ENCODE results near the gene GLIPR2. TPM values are rescaled to one million over a fixed set of nuclear protein-coding genes. Genes with fewer than 3 reads are reported as not detected.

GLIPR2 gene
- polyA plus RNA-seq, 1 of the 3 experiments (the other 2 are of a cell fraction): 38.3 TPM

DNA sequence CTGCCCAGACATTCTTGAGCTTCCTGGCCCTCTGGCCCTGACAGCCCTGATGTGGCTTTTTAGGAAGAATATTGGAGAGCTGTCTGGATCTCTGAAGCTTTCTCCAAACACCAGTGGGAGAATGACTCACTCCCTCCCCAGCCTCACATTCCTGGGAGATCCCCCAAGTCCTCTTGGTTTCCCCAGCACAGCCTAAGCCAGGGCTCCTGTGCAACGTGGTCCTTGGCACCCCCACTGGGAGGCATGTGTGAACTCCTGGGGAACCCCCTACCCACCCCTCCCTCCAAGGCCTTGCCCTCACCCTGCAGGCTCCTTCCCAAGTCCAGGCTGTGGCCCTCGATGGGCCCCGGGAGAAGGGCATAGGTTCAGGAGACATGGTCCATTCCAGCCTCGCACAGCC is 12.7 kb downstream of the GLIPR2 start:
- TF ChIP-seq TEAD4 (IDR thresholded peaks at IDR 0.05; ENCODE audit: borderline replicate concordance, insufficient read depth) (0 out of 2 replicates have a peak, but pooled peaks have one; percentile 32), MEF2A (IDR thresholded peaks at IDR 0.05; ENCODE audit: borderline replicate concordance, low read depth) (no peak), TAF1 (IDR thresholded peaks at IDR 0.05; ENCODE audit: borderline replicate concordance, low read depth, low read length) (no peak), RAD21 (IDR thresholded peaks at IDR 0.05; ENCODE audit: low read length) (no peak), EP300 (IDR thresholded peaks at IDR 0.05; ENCODE audit: borderline replicate concordance in 1 of 2, low read depth in 1 of 2, low read length in 1 of 2) (no peak), FOSL2 (IDR thresholded peaks at IDR 0.05; ENCODE audit: borderline replicate concordance, low read depth) (peak; percentile 83), GATA2 (CRISPR knock-in tag; IDR thresholded peaks at IDR 0.05) (no peak), JUND (IDR thresholded peaks at IDR 0.05) (peak; percentile 75), GABPA (IDR thresholded peaks at IDR 0.05; ENCODE audit: low read depth) (no peak), ELF1 (IDR thresholded peaks at IDR 0.05) (no peak), TCF12 (IDR thresholded peaks at IDR 0.05) (no peak)
- TF ChIP-seq, protein P1, sequence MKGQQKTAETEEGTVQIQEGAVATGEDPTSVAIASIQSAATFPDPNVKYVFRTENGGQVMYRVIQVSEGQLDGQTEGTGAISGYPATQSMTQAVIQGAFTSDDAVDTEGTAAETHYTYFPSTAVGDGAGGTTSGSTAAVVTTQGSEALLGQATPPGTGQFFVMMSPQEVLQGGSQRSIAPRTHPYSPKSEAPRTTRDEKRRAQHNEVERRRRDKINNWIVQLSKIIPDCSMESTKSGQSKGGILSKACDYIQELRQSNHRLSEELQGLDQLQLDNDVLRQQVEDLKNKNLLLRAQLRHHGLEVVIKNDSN (IDR thresholded peaks at IDR 0.05; ENCODE audit: borderline replicate concordance, low read depth): no peak
- TF ChIP-seq, protein P2, sequence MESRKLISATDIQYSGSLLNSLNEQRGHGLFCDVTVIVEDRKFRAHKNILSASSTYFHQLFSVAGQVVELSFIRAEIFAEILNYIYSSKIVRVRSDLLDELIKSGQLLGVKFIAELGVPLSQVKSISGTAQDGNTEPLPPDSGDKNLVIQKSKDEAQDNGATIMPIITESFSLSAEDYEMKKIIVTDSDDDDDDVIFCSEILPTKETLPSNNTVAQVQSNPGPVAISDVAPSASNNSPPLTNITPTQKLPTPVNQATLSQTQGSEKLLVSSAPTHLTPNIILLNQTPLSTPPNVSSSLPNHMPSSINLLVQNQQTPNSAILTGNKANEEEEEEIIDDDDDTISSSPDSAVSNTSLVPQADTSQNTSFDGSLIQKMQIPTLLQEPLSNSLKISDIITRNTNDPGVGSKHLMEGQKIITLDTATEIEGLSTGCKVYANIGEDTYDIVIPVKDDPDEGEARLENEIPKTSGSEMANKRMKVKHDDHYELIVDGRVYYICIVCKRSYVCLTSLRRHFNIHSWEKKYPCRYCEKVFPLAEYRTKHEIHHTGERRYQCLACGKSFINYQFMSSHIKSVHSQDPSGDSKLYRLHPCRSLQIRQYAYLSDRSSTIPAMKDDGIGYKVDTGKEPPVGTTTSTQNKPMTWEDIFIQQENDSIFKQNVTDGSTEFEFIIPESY (IDR thresholded peaks at IDR 0.05; ENCODE audit: borderline replicate concordance, low read depth): no peak
- ChIA-PET CTCF (interaction anchor here (0.6 to 7.0 kb wide), 10 partner anchors 9 to 246 kb away, joined by 3 to 105 read pairs (median 4); partner anchors contain the start of genes CCIN, CLTA and GLIPR2), POLR2A (interaction anchor here (1.1 to 2.7 kb wide), 4 partner anchors 9 to 41 kb away, joined by 3 to 38 read pairs (median 7); partner anchors contain the start of genes CLTA and GLIPR2)
- H4K20me1 ChIP-seq (ENCODE audit: insufficient read depth): no peaks in the 10 kb centered on the region
- peaks cover 3% of the 10 kb centered on the region; the same call in 1 of the 2 replicates for H3K79me2 ChIP-seq (ENCODE audit: insufficient read depth)
- peak overlapping the region; percentile 38; the same call in 1 of the 2 replicates for H3K9ac ChIP-seq
- H3K4me2 ChIP-seq: peak overlapping the region; percentile 74
- DNase-seq: peak; percentile 41
- H3K36me3 ChIP-seq (replicated peaks in 1 of 2; ENCODE audit: control insufficient read depth in 1 of 2, insufficient read depth in 2 of 2, low read length in 1 of 2): peaks cover 0 to 37% of the 10 kb centered on the region in 2 experiments
- no peaks in the 10 kb centered on the region for H3K9me3 ChIP-seq
- no peak overlapping the region for H2AFZ ChIP-seq (ENCODE audit: low read depth)
- no peaks in the 10 kb centered on the region for H3K9me2 ChIP-seq
- H3K27ac ChIP-seq (ENCODE audit: low read depth in 2 of 2, low read length in 1 of 2): peak overlapping the region; percentile 89 to 98
- H3K27me3 ChIP-seq (ENCODE audit: insufficient read depth): no peaks in the 10 kb centered on the region
- peak overlapping the region in 1 of 2 experiments; percentile 6; a peak in 1 of 4 replicates for H3K4me3 ChIP-seq (ENCODE audit: low read depth in 2 of 2, low read length in 1 of 2)
- 64% methylated on average over 4 of the region's 4 CpGs for WGBS (ENCODE audit: low lambda C conversion rate)
- H3F3A ChIP-seq (replicated peaks; ENCODE audit: insufficient read depth): peaks cover 50% of the 10 kb centered on the region
- H3K4me1 ChIP-seq (ENCODE audit: control insufficient read depth in 1 of 2, insufficient read depth in 2 of 2, low read depth in 1 of 2, low read length in 1 of 2): peaks cover 16 to 41% of the 10 kb centered on the region in 2 experiments; a peak in 3 of 4 replicates

DNA sequence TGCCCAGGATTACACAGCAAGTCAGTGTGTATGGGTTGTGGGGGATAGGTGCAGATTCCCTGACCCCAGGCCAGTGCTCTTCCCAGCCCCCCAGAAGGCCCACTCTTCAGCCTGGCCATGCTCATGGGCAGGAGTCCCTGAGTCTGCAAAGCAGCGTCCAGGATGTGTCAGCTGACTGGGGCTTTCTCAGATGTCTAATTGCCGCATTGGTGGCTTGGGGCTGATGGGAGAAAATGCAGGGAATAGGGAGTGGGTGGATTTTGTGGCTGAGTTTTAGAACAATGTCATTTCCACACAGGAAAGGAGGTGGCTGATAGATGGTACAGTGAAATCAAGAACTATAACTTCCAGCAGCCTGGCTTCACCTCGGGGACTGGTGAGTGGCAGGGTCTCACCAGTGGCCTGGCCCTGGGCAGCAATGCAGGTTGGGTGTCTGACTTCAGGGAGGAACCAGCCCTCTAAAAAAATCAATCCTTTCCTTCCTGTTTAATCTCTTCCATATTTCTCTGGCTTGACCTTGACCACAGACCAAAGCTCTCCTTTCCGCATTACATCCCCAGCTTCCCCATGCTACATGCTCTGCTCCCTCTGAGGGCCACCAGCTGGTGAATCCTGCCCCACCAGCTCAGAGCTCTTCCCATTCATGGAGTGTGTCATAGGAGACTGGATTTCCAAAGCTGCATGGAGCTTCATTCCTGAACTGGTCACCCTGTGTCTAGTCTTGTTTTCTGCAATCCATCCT is 14.2 kb downstream of the GLIPR2 start:
- H3K79me2 ChIP-seq (ENCODE audit: insufficient read depth): peaks cover 3% of the 10 kb centered on the region
- no peaks in the 10 kb centered on the region for H4K20me1 ChIP-seq (ENCODE audit: insufficient read depth)
- H3F3A ChIP-seq (replicated peaks; ENCODE audit: insufficient read depth): peaks cover 60% of the 10 kb centered on the region
- no peak overlapping the region for H3K4me3 ChIP-seq (ENCODE audit: low read depth in 2 of 2, low read length in 1 of 2)
- TF ChIP-seq, protein P3, sequence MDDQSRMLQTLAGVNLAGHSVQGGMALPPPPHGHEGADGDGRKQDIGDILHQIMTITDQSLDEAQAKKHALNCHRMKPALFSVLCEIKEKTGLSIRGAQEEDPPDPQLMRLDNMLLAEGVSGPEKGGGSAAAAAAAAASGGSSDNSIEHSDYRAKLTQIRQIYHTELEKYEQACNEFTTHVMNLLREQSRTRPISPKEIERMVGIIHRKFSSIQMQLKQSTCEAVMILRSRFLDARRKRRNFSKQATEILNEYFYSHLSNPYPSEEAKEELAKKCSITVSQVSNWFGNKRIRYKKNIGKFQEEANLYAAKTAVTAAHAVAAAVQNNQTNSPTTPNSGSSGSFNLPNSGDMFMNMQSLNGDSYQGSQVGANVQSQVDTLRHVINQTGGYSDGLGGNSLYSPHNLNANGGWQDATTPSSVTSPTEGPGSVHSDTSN (IDR thresholded peaks at IDR 0.05): no peak
- no peak for TF ChIP-seq ELF1 (IDR thresholded peaks at IDR 0.05)
- TF ChIP-seq GABPA (IDR thresholded peaks at IDR 0.05; ENCODE audit: low read depth): no peak
- TF ChIP-seq TEAD4 (IDR thresholded peaks at IDR 0.05; ENCODE audit: borderline replicate concordance, insufficient read depth): no peak
- TF ChIP-seq JUND (IDR thresholded peaks at IDR 0.05): no peak
- TF ChIP-seq RFX5 (IDR thresholded peaks at IDR 0.05; ENCODE audit: low read length): no peak
- TF ChIP-seq YY1 (IDR thresholded peaks at IDR 0.05; ENCODE audit: low read depth): no peak
- TF ChIP-seq FOXM1 (IDR thresholded peaks at IDR 0.05; ENCODE audit: low read depth): no peak
- no peak for TF ChIP-seq TCF12 (IDR thresholded peaks at IDR 0.05)
- no peak for TF ChIP-seq SMC3 (IDR thresholded peaks at IDR 0.05; ENCODE audit: low read depth, low read length)
- TF ChIP-seq, protein P4, sequence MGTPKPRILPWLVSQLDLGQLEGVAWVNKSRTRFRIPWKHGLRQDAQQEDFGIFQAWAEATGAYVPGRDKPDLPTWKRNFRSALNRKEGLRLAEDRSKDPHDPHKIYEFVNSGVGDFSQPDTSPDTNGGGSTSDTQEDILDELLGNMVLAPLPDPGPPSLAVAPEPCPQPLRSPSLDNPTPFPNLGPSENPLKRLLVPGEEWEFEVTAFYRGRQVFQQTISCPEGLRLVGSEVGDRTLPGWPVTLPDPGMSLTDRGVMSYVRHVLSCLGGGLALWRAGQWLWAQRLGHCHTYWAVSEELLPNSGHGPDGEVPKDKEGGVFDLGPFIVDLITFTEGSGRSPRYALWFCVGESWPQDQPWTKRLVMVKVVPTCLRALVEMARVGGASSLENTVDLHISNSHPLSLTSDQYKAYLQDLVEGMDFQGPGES (IDR thresholded peaks at IDR 0.05; ENCODE audit: low read depth, low read length): no peak
- no peak for TF ChIP-seq FOSL2 (IDR thresholded peaks at IDR 0.05; ENCODE audit: borderline replicate concordance, low read depth)
- TF ChIP-seq SIN3A (IDR thresholded peaks at IDR 0.05; ENCODE audit: borderline replicate concordance, low read depth, low read length): no peak
- H3K4me1 ChIP-seq (ENCODE audit: control insufficient read depth in 1 of 2, insufficient read depth in 2 of 2, low read depth in 1 of 2, low read length in 1 of 2): peaks cover 22 to 52% of the 10 kb centered on the region in 2 experiments; a peak in 3 of 4 replicates
- DNase-seq: no peak
- peaks cover 0 to 30% of the 10 kb centered on the region in 2 experiments for H3K36me3 ChIP-seq (replicated peaks in 1 of 2; ENCODE audit: control insufficient read depth in 1 of 2, insufficient read depth in 2 of 2, low read length in 1 of 2)
- no peak overlapping the region for H3K9ac ChIP-seq
- H2AFZ ChIP-seq (ENCODE audit: low read depth): no peak overlapping the region
- ChIA-PET POLR2A (interaction anchor here (0.6 kb wide), 1 partner anchor 9 kb away, joined by 3 read pairs; no protein-coding TSS in a partner anchor), CTCF (interaction anchor here (1.2 to 7.0 kb wide), 4 partner anchors 11 to 48 kb away, joined by 3 to 105 read pairs (median 9); no protein-coding TSS in a partner anchor)
- WGBS (ENCODE audit: low lambda C conversion rate): 91% methylated on average over 4 of the region's 4 CpGs
- no peaks in the 10 kb centered on the region for H3K9me2 ChIP-seq
- peak overlapping the region in 1 of 2 experiments; percentile 98; a peak in 2 of 4 replicates for H3K27ac ChIP-seq (ENCODE audit: low read depth in 2 of 2, low read length in 1 of 2)
- no peaks in the 10 kb centered on the region for H3K27me3 ChIP-seq (ENCODE audit: insufficient read depth)
- H3K4me2 ChIP-seq: peak overlapping the region; percentile 61; the same call in 1 of the 2 replicates
- H3K9me3 ChIP-seq: no peaks in the 10 kb centered on the region

All from SK-N-SH (cell line).